Superior temporal gyrus (tissue), 1 donor: Measurements from ENCODE around the gene PRODH2.
"Not testable (repeated sequence)": the region's sequence is repeated elsewhere in the genome, so short reads cannot be mapped to it uniquely, and the experiment has no call there.

Experiments used
- DNase-seq: peaks from one replicate; pipeline ENCODE4 v3.0.0-alpha.2; 2016; ENCODE audit errors: extremely low spot score

Gene PRODH2

DNA sequence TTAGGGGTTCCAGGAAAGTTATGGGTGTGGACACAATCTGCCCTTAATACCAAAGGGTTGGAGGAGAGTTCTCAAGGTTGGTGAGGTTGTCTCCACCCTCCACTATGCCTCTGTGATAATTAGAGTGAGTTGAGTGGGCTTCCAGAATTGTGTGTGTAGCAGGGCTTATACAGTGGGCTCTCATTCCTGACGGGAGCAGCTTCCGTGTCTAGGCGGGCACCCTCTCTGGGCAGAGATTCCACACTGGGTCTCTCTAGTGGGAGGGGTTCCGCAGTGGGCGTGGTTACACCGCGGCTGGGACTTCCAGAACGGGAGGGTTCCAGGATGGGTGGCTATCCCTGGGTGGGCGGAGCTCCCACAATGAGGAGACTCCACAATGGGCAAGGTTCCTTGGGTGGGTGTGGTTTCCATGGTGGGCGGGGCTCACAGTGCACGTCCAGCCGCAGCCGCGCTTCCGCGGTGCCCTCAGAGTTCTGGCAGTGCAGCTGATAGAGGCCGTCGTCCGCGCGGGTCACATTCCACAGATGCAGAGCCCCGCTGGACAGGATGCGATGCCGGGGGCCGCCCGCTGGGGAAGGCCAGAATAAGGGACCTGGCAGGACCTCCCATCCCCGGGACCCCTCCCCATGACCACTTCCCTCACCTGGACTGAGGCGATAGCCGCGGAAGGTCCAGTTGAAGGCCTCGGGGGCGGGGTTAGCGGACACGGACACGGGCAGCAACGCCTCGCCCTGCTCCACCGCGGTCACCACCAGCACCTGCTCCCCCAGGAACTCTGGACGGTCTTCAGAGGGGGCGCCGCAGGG is 31.2 kb upstream of the PRODH2 start:
- no peak for DNase-seq

- no peak for DNase-seq
Measured at GRCh38 chr19:35842666-35843272, 30.1 kb upstream of the PRODH2 start.

DNA sequence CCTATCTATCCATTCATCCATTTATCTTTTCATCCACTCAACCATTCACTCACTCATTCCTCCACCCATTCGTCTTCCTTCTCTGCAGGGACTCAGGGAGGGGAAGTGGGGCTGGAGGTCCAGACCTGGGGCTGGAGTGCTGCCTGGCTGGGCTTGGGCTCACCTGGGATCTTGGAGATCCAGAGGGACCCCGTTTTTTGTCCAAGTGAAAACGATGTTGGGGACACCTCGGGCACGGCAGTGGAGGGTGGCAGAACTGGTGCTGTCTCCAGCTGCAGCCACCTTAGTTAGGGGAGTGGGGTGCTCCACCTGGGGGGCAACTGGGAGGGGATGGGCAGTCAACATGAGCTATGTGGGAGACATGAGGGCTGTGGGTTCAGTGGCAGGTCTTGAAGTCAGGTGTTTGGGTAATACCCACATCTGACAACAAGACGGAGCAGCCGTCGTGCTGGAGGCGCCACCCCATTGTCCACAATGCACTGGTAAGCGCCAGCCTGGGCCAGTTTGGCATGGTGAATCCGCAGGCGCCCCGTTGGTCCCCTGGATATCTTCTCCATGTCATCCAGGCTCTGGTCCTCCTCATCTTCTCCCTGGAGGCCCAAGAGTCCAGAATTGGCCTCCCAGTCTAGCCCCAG is 29.4 kb upstream of the PRODH2 start:
- no peak for DNase-seq

DNA sequence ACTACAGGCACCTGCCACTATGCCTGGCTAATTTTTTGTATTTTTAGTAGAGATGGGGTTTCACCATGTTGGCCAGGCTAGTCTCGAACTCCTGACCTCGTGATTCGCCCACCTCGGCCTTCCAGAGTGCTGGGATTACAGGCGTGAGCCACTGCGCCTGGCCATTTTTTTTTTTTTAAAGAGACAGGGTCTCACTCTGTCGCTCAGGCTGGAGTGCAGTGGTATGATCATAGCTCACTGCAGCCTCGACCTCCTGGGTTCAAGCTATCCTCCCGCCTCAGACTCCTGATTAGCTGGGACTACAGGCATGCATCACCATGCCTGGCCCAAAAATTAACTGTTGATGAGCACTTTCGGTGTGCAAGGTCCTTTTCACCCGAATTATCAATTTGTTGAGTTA is 23.5 kb upstream of the PRODH2 start:
- not testable (repeated sequence) for DNase-seq

- DNase-seq: no peak
Measured at GRCh38 chr19:35833972-35834371, 21.3 kb upstream of the PRODH2 start.

- DNase-seq: no peak
Measured at GRCh38 chr19:35832054-35832453, 19.4 kb upstream of the PRODH2 start.

- no peak for DNase-seq
Measured at GRCh38 chr19:35830986-35831385, 18.3 kb upstream of the PRODH2 start.

DNA sequence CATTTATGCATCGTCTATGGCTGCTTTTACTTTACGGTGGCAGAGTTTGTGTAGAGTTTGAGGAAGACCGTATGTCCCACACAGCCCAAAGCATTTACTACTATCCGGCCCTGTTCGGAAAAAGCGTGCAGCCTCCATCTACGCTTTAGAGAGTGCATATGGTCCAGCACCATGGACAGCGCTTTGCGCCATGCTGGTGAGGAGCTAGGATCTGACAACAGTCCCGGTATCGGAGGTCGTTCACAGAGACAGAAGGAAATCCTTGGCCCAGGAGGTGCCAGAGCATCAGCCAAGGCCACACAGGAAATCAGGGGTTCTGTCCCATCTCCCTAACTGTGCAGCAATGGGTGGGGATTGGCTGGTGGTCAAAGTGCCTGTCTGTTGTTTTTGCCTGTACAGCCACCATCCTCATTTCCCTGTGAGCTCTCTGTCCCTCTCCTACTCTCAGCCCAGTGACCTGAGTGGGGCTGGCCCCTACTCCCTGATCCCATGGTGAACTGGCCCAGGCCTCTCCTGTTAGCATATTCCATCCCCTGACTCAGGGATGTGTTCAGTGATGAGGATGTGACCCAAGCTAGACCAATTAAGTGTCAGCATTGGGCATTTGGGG is 16.2 kb upstream of the PRODH2 start:
- DNase-seq: peak; percentile 59

DNA sequence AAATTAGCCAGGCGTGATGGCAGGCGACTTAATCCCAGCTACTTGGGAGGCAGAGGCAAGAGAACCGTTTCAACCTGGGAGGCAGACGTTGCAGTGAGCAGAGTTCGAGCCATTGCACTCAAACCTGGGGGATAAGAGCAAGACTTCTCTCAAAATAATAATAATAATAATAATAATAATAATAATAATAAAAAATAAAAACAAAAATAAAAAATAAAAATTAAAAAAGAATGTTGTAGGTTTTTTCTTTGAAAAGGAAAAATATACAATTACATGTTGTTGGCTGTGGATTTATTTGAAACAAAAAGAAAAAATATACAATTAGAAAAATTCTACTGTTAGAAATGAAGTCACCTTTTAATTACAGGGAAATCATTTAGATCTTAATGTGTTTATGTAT is 11.5 kb upstream of the PRODH2 start:
- DNase-seq: no peak

DNA sequence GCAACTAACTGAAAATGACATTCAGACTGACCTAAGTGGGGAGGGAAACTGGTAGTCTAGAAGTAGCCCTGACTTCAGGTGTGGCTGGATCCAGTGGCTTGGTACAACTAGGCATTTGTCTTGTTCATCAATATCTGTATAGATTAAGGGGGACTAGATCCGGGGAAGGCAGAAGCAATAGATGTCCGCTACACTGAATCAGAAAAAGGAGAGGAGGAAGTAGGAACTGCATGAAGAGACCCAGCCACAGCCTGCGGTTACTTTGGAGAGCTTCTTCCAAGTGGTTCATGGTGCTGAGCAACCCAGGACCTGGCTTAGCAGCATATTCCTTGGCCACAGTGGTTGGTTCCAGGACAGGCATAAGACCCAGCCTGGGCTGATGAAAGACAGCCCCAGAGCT is 9.9 kb upstream of the PRODH2 start:
- no peak for DNase-seq

DNA sequence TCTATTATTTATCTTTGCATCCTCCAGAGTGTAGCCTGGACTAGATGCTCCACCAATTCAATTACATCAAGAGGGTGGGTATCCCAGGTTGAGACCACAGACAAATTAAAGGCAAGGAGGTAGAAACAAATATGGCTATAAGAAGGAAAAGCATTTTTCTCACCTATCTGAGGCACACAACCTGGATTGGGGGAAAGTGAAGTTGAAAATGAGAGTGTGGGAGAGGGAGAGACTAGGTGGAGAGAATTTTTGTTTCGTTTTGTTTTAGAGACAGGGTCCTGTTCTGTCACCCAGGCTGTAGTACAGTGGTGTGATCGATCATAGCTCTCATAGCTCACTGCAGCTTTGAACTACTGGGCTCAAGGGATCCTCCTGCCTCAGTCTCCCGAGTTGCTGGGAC is 5.8 kb upstream of the PRODH2 start:
- DNase-seq: no peak

- DNase-seq: no peak
Measured at GRCh38 chr19:35816846-35817245, 4.2 kb upstream of the PRODH2 start.

- no peak for DNase-seq
Measured at GRCh38 chr19:35816262-35816661, 3.6 kb upstream of the PRODH2 start.

DNA sequence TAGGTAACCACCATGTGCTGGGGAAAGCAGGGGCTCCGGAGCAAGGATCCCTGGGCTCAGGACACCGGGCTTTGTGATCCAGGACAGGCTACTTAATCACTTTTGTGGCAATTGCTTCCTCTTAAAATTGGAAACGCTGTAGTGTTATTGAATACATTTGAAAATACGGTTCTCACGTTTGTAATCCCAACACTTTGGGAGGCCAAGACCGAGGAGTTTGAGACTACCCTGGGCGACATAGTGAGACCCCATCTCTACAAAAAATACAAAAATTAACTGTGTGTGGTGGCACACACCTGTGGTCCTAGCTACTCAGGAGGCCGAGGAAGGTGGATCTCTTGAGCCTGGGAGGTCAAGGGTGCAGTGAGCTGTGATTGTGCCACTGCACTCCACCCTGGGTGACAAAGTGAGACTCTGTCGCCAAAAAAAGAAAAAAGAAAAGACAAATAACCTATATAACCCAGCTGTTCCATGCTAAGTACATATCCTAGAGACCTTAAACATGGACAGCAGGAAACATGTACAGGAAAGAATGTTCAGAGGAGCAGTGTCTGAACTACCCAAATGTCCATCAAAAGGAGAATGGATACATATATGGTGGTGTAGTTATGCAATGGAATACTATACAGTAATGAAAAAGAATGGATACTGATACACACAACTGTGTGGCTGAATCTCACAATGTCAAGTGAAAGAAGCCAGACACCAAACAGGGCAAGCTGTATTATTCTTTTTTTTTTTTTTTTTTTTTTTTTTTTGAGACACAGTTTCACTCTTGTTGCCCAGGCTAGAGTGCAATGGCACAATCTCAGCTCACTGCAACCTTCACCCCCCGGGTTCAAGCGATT is 622 bp upstream of the PRODH2 start:
- no peak for DNase-seq

DNA sequence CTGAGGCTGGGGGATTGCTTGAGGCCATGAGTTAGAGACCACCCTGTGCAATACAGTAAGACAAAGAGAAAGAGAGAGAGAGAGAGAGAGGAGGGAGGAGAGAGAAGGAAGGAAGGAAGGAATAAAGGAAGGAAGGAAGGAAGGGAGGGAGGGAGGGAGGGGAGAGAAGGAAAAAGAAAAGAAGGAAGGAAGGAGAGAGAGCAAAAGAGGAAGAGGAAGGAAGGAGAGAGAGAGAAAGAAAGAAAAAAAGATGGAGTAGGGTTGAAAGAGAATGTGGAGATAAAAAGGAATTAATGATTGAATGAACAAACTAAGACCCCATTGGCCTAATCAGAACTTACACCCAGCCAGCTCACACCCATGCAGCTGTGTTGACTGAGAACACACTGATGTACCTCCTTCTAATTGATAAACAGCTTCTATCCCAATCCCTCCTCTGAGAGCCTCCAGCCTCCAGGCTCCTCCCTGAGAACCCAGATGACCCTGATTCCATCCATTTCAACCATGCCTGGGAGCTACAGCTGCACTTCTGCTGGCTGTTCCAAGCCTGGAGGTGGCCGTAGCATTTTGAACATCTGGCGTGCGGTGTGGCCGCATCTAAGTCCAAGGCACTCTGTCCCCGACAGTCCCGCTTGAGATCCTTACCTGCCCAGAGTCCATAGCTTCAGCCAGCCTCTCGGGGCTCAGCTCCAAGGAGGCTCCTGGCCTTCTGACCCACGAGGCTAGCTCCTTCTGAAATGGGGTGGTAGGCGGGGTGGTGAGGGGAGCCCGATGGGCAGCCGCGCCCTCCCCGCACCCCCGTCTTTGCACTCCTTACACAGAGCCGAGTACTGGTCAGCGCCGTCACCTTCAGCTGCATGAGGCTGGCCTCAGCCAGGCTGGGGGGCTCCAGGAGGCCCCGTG is 1.1 kb downstream of the PRODH2 start:
- DNase-seq: no peak

DNA sequence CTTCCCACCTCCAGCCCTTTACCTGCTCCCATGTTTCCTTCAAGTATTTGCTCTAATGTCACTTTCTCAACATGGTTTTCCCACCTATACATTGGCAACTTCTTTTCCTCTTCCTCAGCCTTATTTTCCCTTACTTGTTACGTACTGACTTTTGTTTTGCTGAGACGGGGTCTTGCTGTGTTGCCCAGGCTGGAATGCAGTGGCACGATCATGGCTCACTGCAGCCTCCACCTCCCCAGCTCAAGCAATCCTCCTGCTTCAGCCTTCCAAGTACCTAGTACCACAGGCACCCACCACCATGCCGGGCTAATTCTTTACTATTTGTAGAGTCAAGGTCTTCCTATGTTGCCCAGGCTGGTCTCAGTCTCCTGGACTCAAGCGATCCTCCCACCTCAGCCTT is 5.0 kb downstream of the PRODH2 start:
- DNase-seq: no peak

GRCh38 chr19:35806597-35806996 is 6.0 kb downstream of the PRODH2 start:
- DNase-seq: no peak

GRCh38 chr19:35805526-35806102 is 7.0 kb downstream of the PRODH2 start:
- no peak for DNase-seq

- no peak for DNase-seq
Measured at GRCh38 chr19:35801828-35802227, 10.8 kb downstream of the PRODH2 start.

DNA sequence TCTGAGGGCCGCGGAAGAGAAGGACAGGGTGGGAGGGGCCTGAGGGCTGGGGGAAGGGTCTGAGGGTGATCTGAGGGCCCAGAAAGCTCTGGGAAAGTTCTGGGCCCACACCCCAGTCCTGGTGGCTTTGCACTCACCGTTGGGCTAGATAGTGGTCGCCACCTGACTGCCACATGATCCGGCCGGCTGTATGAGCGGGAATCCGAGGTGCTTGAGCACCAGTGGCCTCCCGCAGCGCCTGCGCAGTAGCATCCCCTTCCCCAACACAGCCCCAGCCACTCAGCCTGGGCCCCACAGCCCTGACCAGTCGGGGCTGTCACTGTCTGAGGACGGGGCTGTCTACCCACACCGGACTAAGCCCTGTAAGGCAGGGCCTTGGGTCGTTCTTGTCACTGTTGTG is 15.0 kb downstream of the PRODH2 start:
- peak; percentile 34 for DNase-seq
